HG02678 (cell line): ENCODE measurements around the gene DDAH1.
A peak's percentile ranks its signal among the peaks of the same experiment; 100 is the strongest.

ENCODE experiments used
- ATAC-seq: cut with Tn5 transposase; IDR thresholded peaks from one replicate; pipeline ENCODE4 v1.9.1; 2021; ENCODE audit warnings: mild to moderate bottlenecking, moderate library complexity; ENCODE audit not compliant: unreplicated experiment

DDAH1 gene

DNA sequence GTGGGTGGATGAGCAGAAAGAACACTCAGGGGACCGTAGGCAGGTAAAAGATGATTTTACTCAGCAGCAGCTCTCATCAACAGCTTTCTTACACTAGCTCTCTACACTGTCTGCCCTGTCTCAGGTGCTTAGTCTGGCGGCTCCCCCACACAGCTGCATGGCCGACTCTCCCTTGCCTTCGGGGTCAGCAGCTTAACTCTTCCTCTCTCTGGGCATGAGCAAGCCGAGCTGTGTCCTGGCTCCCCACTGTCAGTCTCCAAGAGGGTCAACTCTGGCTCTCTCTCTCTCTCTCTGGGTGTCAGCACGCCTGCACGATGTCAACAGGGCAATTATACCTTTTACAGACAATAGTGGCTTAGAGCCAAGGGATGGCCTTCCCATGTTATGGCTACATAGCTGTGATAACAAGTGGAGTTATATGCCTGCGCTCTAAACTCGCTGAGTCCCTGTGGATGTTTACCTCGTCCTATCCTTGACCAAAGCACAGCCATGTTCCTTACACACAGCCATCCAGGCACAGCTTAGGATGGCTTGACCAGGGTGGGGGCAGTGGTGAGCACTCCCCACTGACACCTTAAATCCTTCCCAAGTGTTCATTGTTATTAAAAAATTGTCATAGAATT, 185.4 kb downstream of the DDAH1 start:
- ATAC-seq, result no peak

- no peak for ATAC-seq
Observed at GRCh38 chr1:85278853-85279314, 186.1 kb downstream of the DDAH1 start.

DNA sequence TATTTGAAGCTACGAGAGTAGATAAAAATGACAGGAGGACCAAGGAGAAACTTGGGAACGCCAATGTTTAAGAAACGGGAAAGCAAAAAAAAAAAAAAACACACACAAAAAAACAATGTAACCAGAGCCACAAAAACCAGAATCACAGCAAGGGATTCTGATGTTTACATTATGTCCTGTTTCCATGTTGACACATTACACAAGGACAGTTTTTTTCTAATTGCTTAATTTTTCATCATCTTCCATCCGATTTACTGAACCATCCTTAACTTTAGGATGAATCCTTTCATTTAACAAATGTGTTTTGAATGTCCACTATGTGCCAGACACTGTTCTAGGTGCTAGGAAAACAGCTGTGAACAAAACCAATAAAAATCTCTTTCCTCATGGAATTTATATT, 187.2 kb downstream of the DDAH1 start:
- ATAC-seq, result no peak

DNA sequence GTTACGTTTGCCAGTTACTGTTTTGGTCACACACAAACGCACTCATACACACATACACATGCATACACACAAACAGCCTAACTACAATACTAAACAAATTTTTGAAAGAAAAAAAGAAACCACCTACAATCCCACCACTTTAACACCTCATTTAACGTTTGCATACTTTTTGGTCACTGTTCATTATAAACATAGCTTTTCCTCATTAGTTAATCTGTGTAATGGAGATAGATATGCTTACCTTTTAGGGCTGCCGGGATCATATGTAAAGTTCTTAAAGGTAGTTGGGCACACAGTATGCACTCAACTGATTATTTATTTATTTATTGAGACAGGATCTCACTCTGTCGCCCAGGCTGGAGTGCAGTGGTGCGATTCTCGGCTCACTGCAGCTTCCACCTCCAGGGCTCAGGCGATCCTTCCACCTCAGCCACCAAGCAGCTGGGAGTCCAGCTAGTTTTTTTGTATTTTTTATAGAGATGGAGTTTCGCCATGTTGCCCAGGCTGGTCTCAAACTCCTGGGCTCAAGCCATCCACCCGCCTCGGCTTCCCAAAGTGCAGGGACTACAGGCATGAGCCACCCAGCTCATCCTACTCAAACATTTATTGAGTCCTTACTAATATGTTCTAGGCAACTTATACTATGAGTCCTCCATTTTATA, 187.8 kb downstream of the DDAH1 start:
- no peak for ATAC-seq

DNA sequence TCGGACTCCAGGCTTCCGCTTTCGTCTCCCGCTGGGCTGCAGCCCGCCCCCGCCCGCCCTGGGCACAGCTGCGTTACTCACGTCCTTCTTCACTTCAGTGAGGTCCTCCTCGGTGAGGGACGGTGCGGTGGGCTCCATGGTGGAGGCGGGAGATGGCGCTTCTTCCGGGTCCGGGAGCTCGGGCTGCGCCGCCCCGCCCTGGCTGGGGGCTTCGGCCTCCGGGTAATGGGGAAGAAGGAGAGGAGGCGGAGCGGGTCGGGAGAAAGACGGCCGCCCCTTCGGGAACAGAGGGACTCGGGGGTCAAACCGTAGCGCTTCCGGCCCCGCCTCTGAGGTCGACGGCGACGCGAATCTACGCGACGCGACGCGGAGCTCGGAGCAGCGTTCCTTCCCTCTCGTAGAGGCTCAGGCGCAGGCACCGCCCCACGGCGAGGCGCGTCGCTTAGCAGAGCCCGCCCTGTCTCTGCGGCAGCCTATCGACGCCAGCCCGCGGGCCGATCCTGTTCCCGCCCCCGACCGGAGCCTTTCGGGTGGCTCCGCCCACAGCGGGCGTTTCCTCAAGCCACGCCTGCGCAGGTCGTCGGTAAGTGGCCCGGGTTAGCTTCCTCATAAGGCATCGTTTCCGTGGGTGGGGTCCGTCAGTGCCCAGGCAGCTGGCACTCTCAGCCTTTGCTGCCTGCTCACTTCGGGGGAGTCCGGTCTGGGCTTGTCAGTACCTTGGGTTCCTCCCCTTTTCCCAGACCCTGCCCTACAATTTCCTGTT, 188.6 kb downstream of the DDAH1 start, which contains the start of gene BCL10:
Gene BCL10 (minus strand): TSS at position 418 of the 763 bp plus-strand sequence. CDS start 280 bp downstream, at position 138.
- peak; percentile 95 for ATAC-seq

DNA sequence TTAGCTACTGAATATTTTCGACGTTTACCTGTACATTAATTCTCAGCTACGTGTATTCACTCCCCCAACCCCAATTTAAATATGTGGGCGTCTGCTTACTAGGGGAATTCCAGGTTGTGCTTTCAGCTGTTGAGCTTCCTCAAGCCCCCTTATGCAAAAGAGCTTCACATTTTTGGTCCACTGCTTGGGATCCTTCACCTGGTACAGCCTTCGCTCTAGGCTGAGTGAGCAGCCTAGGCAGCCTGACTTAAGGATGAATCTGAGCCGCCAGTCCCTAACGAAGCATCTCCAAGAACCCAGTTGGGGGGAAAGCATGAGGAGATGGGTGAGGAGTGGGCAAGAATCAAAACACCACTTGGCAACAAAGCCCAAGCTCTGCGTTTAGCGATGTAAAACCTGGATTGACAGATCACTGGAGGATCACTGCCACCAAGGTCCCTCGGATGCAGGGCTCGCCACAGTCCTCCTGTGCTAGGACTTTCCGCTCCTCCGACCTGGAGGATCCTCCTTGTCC, 189.2 kb downstream of the DDAH1 start:
- ATAC-seq, result peak; percentile 17

GRCh38 chr1:85274969-85275453, 189.9 kb downstream of the DDAH1 start:
- ATAC-seq, result no peak

GRCh38 chr1:85273397-85273796, 191.6 kb downstream of the DDAH1 start:
- ATAC-seq, result no peak

GRCh38 chr1:85268801-85269585, 196.0 kb downstream of the DDAH1 start:
- no peak for ATAC-seq
